GM12801 (cell line): ENCODE results near the gene DCUN1D2.

Experiments used
- TF ChIP-seq, protein P1 (sequence below): IDR thresholded peaks from one replicate; pipeline ENCODE4 v1.5.1; 2011; ENCODE audit warnings: control low read depth; ENCODE audit not compliant: insufficient read length; ENCODE audit errors: extremely low read depth

Gene DCUN1D2

DNA sequence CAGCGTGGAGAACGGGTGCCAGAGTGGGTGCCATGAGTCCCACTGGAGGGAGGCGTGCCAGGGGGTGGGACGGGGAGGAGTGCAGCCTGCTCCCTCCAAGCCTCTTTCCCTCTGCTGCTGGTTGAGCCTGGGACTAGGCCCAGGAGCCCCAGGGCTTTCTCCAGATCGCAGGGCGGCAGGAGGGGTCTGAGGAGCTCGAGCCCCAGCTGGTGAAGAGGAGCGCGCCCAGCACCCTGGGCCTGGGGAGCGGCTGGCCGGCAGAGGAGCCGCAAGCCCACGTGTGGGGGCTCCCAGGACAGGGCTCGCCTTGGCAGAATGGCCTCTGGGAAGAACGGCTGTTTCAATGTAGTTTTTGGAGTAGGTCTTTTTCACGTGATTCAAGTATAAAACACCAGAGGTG is 12.2 kb upstream of the DCUN1D2 start:
- TF ChIP-seq, protein P1, sequence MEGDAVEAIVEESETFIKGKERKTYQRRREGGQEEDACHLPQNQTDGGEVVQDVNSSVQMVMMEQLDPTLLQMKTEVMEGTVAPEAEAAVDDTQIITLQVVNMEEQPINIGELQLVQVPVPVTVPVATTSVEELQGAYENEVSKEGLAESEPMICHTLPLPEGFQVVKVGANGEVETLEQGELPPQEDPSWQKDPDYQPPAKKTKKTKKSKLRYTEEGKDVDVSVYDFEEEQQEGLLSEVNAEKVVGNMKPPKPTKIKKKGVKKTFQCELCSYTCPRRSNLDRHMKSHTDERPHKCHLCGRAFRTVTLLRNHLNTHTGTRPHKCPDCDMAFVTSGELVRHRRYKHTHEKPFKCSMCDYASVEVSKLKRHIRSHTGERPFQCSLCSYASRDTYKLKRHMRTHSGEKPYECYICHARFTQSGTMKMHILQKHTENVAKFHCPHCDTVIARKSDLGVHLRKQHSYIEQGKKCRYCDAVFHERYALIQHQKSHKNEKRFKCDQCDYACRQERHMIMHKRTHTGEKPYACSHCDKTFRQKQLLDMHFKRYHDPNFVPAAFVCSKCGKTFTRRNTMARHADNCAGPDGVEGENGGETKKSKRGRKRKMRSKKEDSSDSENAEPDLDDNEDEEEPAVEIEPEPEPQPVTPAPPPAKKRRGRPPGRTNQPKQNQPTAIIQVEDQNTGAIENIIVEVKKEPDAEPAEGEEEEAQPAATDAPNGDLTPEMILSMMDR, result no peak

- TF ChIP-seq, protein P1, result no peak
These were observed 10.2 kb upstream of the DCUN1D2 start for GRCh38 chr13:113500530-113501265.

- TF ChIP-seq, protein P1, result no peak
These were observed 9.4 kb upstream of the DCUN1D2 start for GRCh38 chr13:113499936-113500335.

- TF ChIP-seq, protein P1, result no peak
These were observed 8.4 kb upstream of the DCUN1D2 start for GRCh38 chr13:113498905-113499304.

GRCh38 chr13:113497217-113497616 is 6.7 kb upstream of the DCUN1D2 start:
- TF ChIP-seq, protein P1, result no peak

GRCh38 chr13:113495494-113496210 is 5.1 kb upstream of the DCUN1D2 start:
- TF ChIP-seq, protein P1, result no peak

GRCh38 chr13:113493315-113493951 is 2.9 kb upstream of the DCUN1D2 start:
- TF ChIP-seq, protein P1, result no peak
